Gastrocnemius medialis (tissue), 4 donors: ENCODE measurements around the gene DNAJC1. TPM values are rescaled to one million over a fixed set of nuclear protein-coding genes. Genes with fewer than 3 reads are reported as not detected.

ENCODE experiments used
- ATAC-seq, 2 donors: fragments of 150-250 bp; one replicate each; pipeline ENCODE4 v1.9.1; 2016
- DNase-seq, 2 donors: peaks; one replicate each; pipeline ENCODE4 v3.0.0-alpha.2; 2019
- H3K27ac ChIP-seq, 4 donors: fragments of 200-600 bp; sonication (generic); 1 replicate in 1 of 4; 2 replicates in 3 of 4; pipeline ENCODE4 v1.5.1; 2016 to 2018; ENCODE audit warnings: mild to moderate bottlenecking in 2 of 4, moderate library complexity in 1 of 4
- H3K27me3 ChIP-seq, 3 donors: fragments of 200-600 bp; sonication (generic) in 2 of 3; 1 replicate in 1 of 3; 2 replicates in 2 of 3; pipeline versions ENCODE4 v1.5.1 to v1.6.0; 2016 to 2019; ENCODE audit warnings: mild to moderate bottlenecking in 1 of 3, moderate library complexity in 1 of 3
- H3K36me3 ChIP-seq, 2 donors: fragments of 200-600 bp; sonication (generic) in 1 of 2; one replicate each; pipeline ENCODE4 v1.5.1; 2017 to 2018
- H3K4me1 ChIP-seq, 2 donors: fragments of 200-600 bp; sonication (generic) in 1 of 2; one replicate each; pipeline ENCODE4 v1.5.1; 2016 to 2017; ENCODE audit warnings: mild to moderate bottlenecking in 2 of 2
- H3K4me3 ChIP-seq, 4 donors: fragments of 200-600 bp; sonication (generic) in 3 of 4; 1 replicate in 1 of 4; 2 replicates in 3 of 4; pipeline ENCODE4 v1.5.1; 2016 to 2019; ENCODE audit warnings: mild to moderate bottlenecking in 2 of 4
- H3K9me3 ChIP-seq, 3 donors: fragments of 200-600 bp; sonication (generic) in 2 of 3; 1 replicate in 1 of 3; 2 replicates in 2 of 3; pipeline ENCODE4 v1.5.1; 2016 to 2019
- POLR2A ChIP-seq, 2 donors: fragments of 450-650 bp; IDR thresholded peaks; one replicate each; pipeline ENCODE4 v1.6.1; 2017; ENCODE audit warnings: antibody characterized with exemption in 2 of 2, mild to moderate bottlenecking in 2 of 2, moderate library complexity in 2 of 2
- in situ Hi-C, 4 donors: fragments of 200-750 bp; cut with MboI; loops; one replicate each; pipeline versions ENCODE4 v1.15.0 to v1.8.0; 2017; ENCODE audit warnings: low sequenced_read_pairs in 4 of 4
- intact Hi-C: fragments of 100-400 bp; cut with DNase I; formaldehyde crosslinking; loops from one replicate; pipeline ENCODE4 v1.15.1; 2023; ENCODE audit warnings: low total_unique reads
- total RNA-seq, 4 donors: library from RNA; depleted of rRNA; stranded (reverse); fragments of >200 nt; gene quantifications; one replicate each; pipeline versions ENCODE4 v1.1.0 to v1.2.3, GENCODE V29; 2016
- TF ChIP-seq, protein P1 (sequence below), 5 experiments: fragments of 450-650 bp in 3 of 5; fragments of 200-600 bp in 2 of 5; sonication (generic) in 2 of 5; IDR thresholded peaks in 4 of 5; conservative IDR thresholded peaks in 1 of 5; 1 replicate in 4 of 5; 2 replicates in 1 of 5; pipeline ENCODE4 v1.5.1; 2016 to 2019; ENCODE audit warnings: antibody characterized with exemption in 5 of 5, mild to moderate bottlenecking in 3 of 5, moderate library complexity in 3 of 5

The DNAJC1 gene
- total RNA-seq, 4 donors from 2014 or later = 24.1 to 56.4 (median 35.7) TPM

DNA sequence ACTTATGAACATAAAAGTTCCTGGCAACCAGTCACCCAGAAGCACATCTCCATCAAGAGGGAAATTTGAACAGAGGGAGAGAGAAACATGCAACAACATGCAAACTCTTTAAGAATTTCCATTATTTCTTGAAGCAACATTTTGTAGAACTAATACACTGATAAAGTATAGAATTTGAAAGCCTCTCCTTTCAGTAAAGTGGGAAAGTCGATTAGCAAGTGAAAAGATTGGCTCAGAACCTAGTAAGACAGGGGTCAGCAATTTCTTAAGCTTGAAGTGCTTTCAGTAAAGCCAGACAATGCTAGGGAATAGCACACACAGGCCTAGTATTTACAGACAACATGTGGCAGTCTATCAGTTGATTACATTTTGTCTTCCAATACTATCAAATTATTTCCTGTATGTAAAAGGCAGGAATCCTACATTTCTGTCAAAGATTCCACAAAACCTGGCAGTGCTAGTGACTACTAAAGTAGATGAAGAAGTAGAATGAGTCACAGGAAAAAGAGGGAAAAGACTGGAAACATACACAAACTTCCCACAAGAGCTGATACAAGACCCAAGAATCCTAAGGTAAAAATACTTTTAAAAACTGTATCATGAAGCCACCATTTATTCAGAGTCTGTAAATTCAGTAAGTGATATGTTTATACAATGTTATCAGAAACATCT, 25.2 kb downstream of the DNAJC1 start:
- Histone ChIP-seq H3K4me1 (peaks cover 0 to 7% of the 10 kb centered on the region in 2 donors), H3K27me3 (no peaks in the 10 kb centered on the region), H3K9me3 (no peaks in the 10 kb centered on the region), H3K36me3 (no peaks in the 10 kb centered on the region), H3K4me3 (no peak overlapping the region), H3K27ac (no peak overlapping the region)
- TF ChIP-seq, protein P1, sequence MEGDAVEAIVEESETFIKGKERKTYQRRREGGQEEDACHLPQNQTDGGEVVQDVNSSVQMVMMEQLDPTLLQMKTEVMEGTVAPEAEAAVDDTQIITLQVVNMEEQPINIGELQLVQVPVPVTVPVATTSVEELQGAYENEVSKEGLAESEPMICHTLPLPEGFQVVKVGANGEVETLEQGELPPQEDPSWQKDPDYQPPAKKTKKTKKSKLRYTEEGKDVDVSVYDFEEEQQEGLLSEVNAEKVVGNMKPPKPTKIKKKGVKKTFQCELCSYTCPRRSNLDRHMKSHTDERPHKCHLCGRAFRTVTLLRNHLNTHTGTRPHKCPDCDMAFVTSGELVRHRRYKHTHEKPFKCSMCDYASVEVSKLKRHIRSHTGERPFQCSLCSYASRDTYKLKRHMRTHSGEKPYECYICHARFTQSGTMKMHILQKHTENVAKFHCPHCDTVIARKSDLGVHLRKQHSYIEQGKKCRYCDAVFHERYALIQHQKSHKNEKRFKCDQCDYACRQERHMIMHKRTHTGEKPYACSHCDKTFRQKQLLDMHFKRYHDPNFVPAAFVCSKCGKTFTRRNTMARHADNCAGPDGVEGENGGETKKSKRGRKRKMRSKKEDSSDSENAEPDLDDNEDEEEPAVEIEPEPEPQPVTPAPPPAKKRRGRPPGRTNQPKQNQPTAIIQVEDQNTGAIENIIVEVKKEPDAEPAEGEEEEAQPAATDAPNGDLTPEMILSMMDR (IDR thresholded peaks at IDR 0.05 in 4 of 5, conservative IDR thresholded peaks at IDR 0.05 in 1 of 5) = no peak
- TF ChIP-seq POLR2A (IDR thresholded peaks at IDR 0.05) = no peak
- ATAC-seq (no peak), DNase-seq (no peak)
- intact Hi-C loops = no loop called here
- in situ Hi-C loops = loop anchor here in 3 of 4 donors (25.0 kb wide), 5 partner anchors 234 to 1009 kb away; partner anchors contain the start of gene EBLN1 (in 1 of the 3)

DNA sequence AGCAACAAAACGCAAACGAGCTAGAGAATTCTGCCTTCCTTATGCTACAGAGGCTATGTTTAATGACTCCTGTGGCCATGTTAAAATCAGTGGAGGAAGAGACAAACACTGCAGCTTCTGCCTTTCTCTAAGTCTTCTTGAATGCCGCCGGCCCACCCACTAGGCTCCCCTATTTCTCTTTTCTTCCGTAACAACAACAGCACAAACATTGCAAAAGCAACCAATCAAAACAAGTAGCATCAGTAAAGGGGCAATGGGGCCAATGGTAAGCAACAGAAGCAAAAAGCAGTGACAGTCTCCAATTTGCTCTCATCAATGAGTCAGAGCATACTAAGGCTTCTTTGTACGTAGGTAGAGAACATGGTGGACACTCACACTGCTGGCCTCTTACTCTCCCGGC, 26.8 kb downstream of the DNAJC1 start:
- H3K27ac ChIP-seq = no peak overlapping the region
- intact Hi-C loops = no loop called here
- no peaks in the 10 kb centered on the region for H3K9me3 ChIP-seq
- in situ Hi-C loops = loop anchor here in 3 of 4 donors (25.0 kb wide), 5 partner anchors 236 to 1011 kb away; partner anchors contain the start of gene EBLN1 (in 1 of the 3)
- ATAC-seq = no peak
- TF ChIP-seq, protein P1 (IDR thresholded peaks at IDR 0.05 in 4 of 5, conservative IDR thresholded peaks at IDR 0.05 in 1 of 5) = no peak
- no peak for TF ChIP-seq POLR2A (IDR thresholded peaks at IDR 0.05)
- no peak overlapping the region for H3K4me3 ChIP-seq
- no peaks in the 10 kb centered on the region for H3K27me3 ChIP-seq
- H3K36me3 ChIP-seq = no peaks in the 10 kb centered on the region
- peaks cover 0 to 7% of the 10 kb centered on the region in 2 donors for H3K4me1 ChIP-seq
- DNase-seq = no peak

DNA sequence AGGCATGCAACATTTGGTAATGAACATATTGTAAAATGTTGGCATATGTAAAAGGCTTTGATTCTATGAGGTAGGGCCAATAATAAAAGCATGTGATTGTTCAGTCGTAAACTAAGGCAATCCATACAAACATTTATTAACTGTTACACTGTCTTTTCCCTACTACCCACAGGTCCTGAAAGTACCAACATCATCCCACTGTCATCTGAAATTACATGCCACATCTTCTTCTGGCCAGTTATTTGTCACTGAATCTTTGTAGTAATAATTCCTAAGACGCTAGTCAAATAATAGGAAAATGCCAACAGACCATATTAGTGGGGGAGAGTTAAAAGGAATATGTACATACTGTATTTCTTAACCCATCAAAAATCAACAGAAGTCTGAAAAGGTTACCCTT, 27.2 kb downstream of the DNAJC1 start:
- no peak overlapping the region for H3K27ac ChIP-seq
- ATAC-seq (no peak), DNase-seq (no peak)
- no peak overlapping the region for H3K4me3 ChIP-seq
- H3K36me3 ChIP-seq = no peaks in the 10 kb centered on the region
- no peaks in the 10 kb centered on the region for H3K27me3 ChIP-seq
- intact Hi-C loops (no loop called here), in situ Hi-C loops (loop anchor here in 3 of 4 donors (25.0 kb wide), 5 partner anchors 236 to 1011 kb away; partner anchors contain the start of gene EBLN1 (in 1 of the 3))
- H3K4me1 ChIP-seq = peaks cover 0 to 7% of the 10 kb centered on the region in 2 donors
- TF ChIP-seq, protein P1 (IDR thresholded peaks at IDR 0.05 in 4 of 5, conservative IDR thresholded peaks at IDR 0.05 in 1 of 5) = no peak
- TF ChIP-seq POLR2A (IDR thresholded peaks at IDR 0.05) = no peak
- H3K9me3 ChIP-seq = no peaks in the 10 kb centered on the region

DNA sequence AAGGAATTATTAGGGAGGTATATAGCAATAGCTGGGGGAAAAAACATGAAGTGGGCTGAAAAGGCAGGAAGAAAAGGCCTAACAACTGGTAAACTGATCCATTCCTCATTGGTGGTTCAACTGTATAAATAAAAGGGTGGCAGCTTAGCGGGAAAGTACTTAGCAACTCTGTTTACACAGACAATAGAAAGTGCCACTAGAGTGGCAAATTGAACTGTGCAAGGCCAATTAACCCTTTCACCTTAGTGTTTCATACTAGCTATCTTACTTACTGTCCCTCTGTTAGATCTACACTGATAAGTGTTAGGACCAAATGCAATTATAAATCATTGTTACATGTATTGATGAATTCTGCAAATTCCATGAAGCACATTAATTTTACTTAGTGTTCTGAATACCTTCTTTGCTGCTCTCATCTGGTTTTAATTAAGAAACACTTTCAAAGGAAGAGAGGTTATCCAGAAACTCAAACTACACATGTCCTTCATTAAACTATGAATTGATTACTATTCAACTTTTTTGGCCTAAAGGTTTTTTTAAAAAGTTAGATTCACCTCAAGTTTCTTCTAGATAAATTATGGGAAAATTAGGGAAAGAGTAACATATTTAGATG, 28.0 kb downstream of the DNAJC1 start:
- no peak for DNase-seq
- Histone ChIP-seq H3K9me3 (no peaks in the 10 kb centered on the region), H3K4me1 (peaks cover 0 to 7% of the 10 kb centered on the region in 2 donors), H3K27ac (no peak overlapping the region), H3K4me3 (no peak overlapping the region), H3K27me3 (no peaks in the 10 kb centered on the region), H3K36me3 (no peaks in the 10 kb centered on the region)
- intact Hi-C loops = no loop called here
- ATAC-seq = no peak
- in situ Hi-C loops = loop anchor here in 3 of 4 donors (25.0 kb wide), 5 partner anchors 237 to 1012 kb away; partner anchors contain the start of gene EBLN1 (in 1 of the 3)
- TF ChIP-seq POLR2A (IDR thresholded peaks at IDR 0.05) = no peak
- TF ChIP-seq, protein P1 (IDR thresholded peaks at IDR 0.05 in 4 of 5, conservative IDR thresholded peaks at IDR 0.05 in 1 of 5) = no peak
